ENCODE results near the gene LRRC4B. TPM values are rescaled to one million over a fixed set of nuclear protein-coding genes. Genes with fewer than 3 reads are reported as not detected.

LRRC4B gene
- total RNA-seq, 1 donor from 2014 or later, result 21.7 TPM

- H3K27me3 Mint-ChIP-seq, result peaks cover 4% of the 10 kb centered on the region
- no peak for TF ChIP-seq CTCF (conservative IDR thresholded peaks at IDR 0.05)
- H3K4me3 Mint-ChIP-seq, result no peak overlapping the region
- peaks cover 21% of the 10 kb centered on the region for H3K36me3 Mint-ChIP-seq
- peaks cover 12% of the 10 kb centered on the region for H3K4me1 Mint-ChIP-seq (ENCODE audit: unreplicated experiment)
- H3K9me3 Mint-ChIP-seq, result no peaks in the 10 kb centered on the region
- no peak for DNase-seq (ENCODE audit: extremely low spot score, unreplicated experiment)
- H3K27ac Mint-ChIP-seq, result no peak overlapping the region
Measured at GRCh38 chr19:50481351-50482149, 86.7 kb downstream of the LRRC4B start.

- H3K27me3 Mint-ChIP-seq, result peaks cover 3% of the 10 kb centered on the region
- no peak overlapping the region for H3K27ac Mint-ChIP-seq
- H3K4me1 Mint-ChIP-seq (ENCODE audit: unreplicated experiment), result peaks cover 12% of the 10 kb centered on the region
- TF ChIP-seq CTCF (conservative IDR thresholded peaks at IDR 0.05), result no peak
- H3K36me3 Mint-ChIP-seq, result peaks cover 21% of the 10 kb centered on the region
- no peak for DNase-seq (ENCODE audit: extremely low spot score, unreplicated experiment)
- H3K9me3 Mint-ChIP-seq, result no peaks in the 10 kb centered on the region
- no peak overlapping the region for H3K4me3 Mint-ChIP-seq
Measured at GRCh38 chr19:50480281-50481111, 87.7 kb downstream of the LRRC4B start.

- H3K27me3 Mint-ChIP-seq, result peaks cover 3% of the 10 kb centered on the region
- no peak overlapping the region for H3K4me3 Mint-ChIP-seq
- H3K4me1 Mint-ChIP-seq (ENCODE audit: unreplicated experiment), result peaks cover 12% of the 10 kb centered on the region
- H3K36me3 Mint-ChIP-seq, result peaks cover 21% of the 10 kb centered on the region
- no peak for DNase-seq (ENCODE audit: extremely low spot score, unreplicated experiment)
- H3K9me3 Mint-ChIP-seq, result no peaks in the 10 kb centered on the region
- no peak for TF ChIP-seq CTCF (conservative IDR thresholded peaks at IDR 0.05)
- H3K27ac Mint-ChIP-seq, result no peak overlapping the region
Measured at GRCh38 chr19:50479761-50480251, 88.4 kb downstream of the LRRC4B start.

GRCh38 chr19:50478901-50479715 lies 89.1 kb downstream of the LRRC4B start:
- Mint-ChIP-seq H3K4me1 (ENCODE audit: unreplicated experiment) (peaks cover 12% of the 10 kb centered on the region), H3K36me3 (peaks cover 21% of the 10 kb centered on the region), H3K27me3 (peaks cover 3% of the 10 kb centered on the region), H3K9me3 (no peaks in the 10 kb centered on the region), H3K27ac (no peak overlapping the region), H3K4me3 (peak overlapping the region; percentile 67)
- no peak for DNase-seq (ENCODE audit: extremely low spot score, unreplicated experiment)
- peak; percentile 65 for TF ChIP-seq CTCF (conservative IDR thresholded peaks at IDR 0.05)

Measured in type B pancreatic cell (in vitro differentiated cells).